Muscle of leg (tissue), 11 donors: ENCODE results near the gene CYTIP. TPM values are rescaled to one million over a fixed set of nuclear protein-coding genes. Genes with fewer than 3 reads are reported as not detected.

Source experiments
- DNase-seq: peaks from one replicate; pipeline ENCODE4 v3.0.0; 2013
- H3K27ac ChIP-seq: one replicate; pipeline ENCODE4 v1.5.1; 2013; ENCODE audit warnings: mild to moderate bottlenecking, low read length, control low read depth
- H3K27me3 ChIP-seq: one replicate; pipeline ENCODE4 v1.6.1; 2013; ENCODE audit warnings: low read length; ENCODE audit not compliant: control insufficient read depth, insufficient read depth
- H3K36me3 ChIP-seq: one replicate; pipeline ENCODE4 v1.6.1; 2013; ENCODE audit warnings: low read length; ENCODE audit not compliant: control insufficient read depth, insufficient read depth
- H3K4me1 ChIP-seq: one replicate; pipeline ENCODE4 v1.6.1; 2013; ENCODE audit warnings: low read length; ENCODE audit not compliant: control insufficient read depth, insufficient read depth
- H3K4me3 ChIP-seq: one replicate; pipeline ENCODE4 v1.5.1; 2013; ENCODE audit warnings: low read length, control low read depth
- H3K9me3 ChIP-seq: replicated peaks from 2 replicates; pipeline ENCODE4 v1.6.1; 2013; ENCODE audit warnings: low read depth, low read length; ENCODE audit not compliant: control insufficient read depth
- WGBS: methylation state at CpG from one replicate; pipeline ENCODE4 v1.1.5; 2013; ENCODE audit warnings: missing lambda C conversion rate; ENCODE audit not compliant: insufficient coverage; 5-methylcytosine and 5-hydroxymethylcytosine counted together
- polyA plus RNA-seq, 8 donors: library from polyadenylated mRNA; unstranded; fragments of 120-200 nt; gene quantifications; one replicate each; pipeline versions ENCODE4 v1.2.1 to v1.2.3, GENCODE V29; 2013; ENCODE audit warnings: inconsistent platforms in 1 of 8, low replicate concordance in 1 of 8; ENCODE audit not compliant: insufficient read length in 8 of 8, insufficient read depth in 1 of 8
- total RNA-seq: library from RNA; stranded (reverse); fragments of 120-200 nt; gene quantifications from one replicate; pipeline ENCODE4 v1.2.4, GENCODE V29; 2013

CYTIP gene
- total and polyA plus RNA-seq, 9 donors, result 0.43 to 3.5 (median 0.87) TPM

DNA sequence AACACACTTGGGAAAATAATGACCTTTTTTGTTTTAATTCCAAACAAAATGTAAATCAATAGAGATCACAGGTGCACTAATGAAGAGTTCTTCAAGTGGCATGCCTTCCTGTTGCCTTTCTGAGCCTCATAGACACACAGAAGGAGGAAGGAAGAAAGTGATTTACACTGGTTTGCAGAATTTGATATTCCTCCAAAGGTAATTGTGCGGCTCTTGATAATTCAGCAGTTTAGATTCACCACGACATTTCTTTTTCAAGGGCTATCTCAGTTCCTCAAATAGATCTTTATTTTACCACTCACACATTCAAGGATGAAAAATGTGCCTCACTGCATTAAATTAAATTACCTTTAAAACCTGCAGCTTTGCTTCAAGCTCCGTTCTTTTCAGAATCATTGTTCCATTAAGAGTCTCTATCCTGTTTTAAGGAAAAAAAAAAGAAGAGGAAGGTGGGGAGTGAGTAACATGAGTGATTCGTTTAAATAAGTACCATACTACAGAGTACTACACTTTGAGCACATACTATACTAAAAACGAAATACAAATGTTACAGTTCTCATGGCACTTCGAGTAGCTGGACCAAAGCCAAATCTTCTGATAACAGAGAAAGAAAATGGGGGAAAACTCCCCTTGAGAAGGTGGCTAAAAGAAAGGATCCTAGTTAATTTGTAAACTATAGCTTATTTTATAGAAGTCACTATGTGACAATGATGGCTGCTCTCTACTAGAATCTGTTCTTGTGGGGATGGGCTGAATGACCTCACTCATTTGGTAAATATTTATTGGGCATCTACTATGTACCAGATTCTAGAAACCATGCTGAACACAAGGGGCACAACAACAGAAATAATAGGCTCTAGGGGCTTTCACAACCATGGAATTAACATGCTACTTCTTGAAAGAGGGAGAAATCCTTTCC lies 16.6 kb downstream of the CYTIP start:
- H3K36me3 ChIP-seq, result no peaks in the 10 kb centered on the region
- no peaks in the 10 kb centered on the region for H3K9me3 ChIP-seq
- H3K4me3 ChIP-seq, result no peak overlapping the region
- no peak overlapping the region for H3K27ac ChIP-seq
- H3K27me3 ChIP-seq, result no peaks in the 10 kb centered on the region
- peaks cover 8% of the 10 kb centered on the region for H3K4me1 ChIP-seq
- WGBS, result 88% methylated on average over 2 of the region's 6 CpGs
- no peak for DNase-seq

DNA sequence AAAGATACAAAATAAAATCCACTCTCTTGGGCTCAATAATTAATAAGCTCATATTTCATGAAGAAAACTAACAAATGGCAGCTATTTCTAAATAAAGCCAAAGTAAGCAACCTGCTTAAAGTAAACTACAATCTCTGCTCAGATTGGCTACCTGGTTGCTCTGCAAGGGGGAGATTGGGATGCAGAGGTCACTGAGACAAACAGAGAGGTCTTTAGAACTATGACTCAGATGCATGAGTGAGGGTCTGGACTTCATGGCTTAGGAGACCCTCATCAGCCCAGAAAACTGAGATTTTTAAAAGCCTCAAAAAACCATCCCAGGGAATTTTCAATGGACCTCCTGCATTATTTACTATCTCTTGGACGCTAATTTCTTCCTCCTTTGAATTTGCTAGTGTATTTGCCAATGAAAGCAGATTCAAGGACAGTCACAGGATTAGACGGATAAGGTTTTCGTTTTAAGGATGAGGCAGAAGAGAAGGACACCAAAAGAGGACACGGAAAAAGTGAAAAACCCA lies 17.4 kb downstream of the CYTIP start:
- no CpG with 5 or more reads among the region's 4 CpGs for WGBS
- Histone ChIP-seq H3K36me3 (no peaks in the 10 kb centered on the region), H3K9me3 (no peaks in the 10 kb centered on the region), H3K4me3 (no peak overlapping the region), H3K27me3 (no peaks in the 10 kb centered on the region), H3K4me1 (peaks cover 8% of the 10 kb centered on the region), H3K27ac (no peak overlapping the region)
- no peak for DNase-seq

DNA sequence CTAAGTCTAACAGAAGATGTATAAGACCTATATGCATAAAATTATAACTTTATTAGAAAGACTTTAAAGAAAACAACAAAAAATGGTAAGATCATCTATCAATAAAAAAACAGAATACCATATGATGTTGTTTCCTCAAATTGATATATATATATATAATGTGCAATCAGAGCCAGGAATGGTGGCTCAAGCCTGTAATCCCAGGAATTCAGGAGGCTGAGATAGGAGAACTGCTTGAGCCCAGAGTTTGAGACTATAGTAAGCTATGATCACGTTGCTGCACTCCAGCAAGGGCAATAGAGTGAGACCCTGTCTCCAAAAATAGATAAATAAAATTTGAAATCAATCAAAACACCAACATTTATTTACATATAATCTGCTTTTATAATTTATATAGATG lies 19.5 kb downstream of the CYTIP start:
- H3K36me3 ChIP-seq, result no peaks in the 10 kb centered on the region
- whole genome bisulfite sequencing, result no CpG with 5 or more reads among the region's 1 CpG
- no peaks in the 10 kb centered on the region for H3K27me3 ChIP-seq

DNA sequence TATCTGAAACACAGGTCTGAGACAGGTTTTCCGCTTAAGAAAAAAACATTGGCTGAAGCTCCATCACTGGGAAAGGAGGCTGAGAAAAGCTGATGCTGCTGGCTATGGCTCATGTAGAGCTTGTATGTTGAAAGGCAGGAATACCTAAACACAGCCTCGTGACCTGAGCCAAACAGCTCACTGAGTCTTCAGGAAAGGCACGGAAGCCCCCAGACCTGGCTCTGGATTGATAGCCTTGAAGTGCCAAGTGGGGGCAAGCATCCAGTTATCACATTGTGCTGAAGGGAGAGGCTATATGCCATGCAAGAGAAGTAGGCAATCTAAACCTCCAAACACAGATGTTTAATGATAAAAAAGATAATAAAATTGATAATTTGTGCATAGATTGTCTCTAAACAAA lies 21.9 kb downstream of the CYTIP start:
- Histone ChIP-seq H3K4me3 (no peak overlapping the region), H3K36me3 (no peaks in the 10 kb centered on the region), H3K27me3 (no peaks in the 10 kb centered on the region), H3K4me1 (no peaks in the 10 kb centered on the region), H3K9me3 (no peaks in the 10 kb centered on the region), H3K27ac (no peak overlapping the region)
- no peak for DNase-seq
- no CpG with 5 or more reads among the region's 3 CpGs for WGBS

More for the DNA sequence above, 19.5 kb downstream of the CYTIP start:
- H3K27ac ChIP-seq, result no peak overlapping the region
- no peak for DNase-seq
- no peak overlapping the region for H3K4me3 ChIP-seq
- H3K4me1 ChIP-seq, result peaks cover 6% of the 10 kb centered on the region
- no peaks in the 10 kb centered on the region for H3K9me3 ChIP-seq

DNA sequence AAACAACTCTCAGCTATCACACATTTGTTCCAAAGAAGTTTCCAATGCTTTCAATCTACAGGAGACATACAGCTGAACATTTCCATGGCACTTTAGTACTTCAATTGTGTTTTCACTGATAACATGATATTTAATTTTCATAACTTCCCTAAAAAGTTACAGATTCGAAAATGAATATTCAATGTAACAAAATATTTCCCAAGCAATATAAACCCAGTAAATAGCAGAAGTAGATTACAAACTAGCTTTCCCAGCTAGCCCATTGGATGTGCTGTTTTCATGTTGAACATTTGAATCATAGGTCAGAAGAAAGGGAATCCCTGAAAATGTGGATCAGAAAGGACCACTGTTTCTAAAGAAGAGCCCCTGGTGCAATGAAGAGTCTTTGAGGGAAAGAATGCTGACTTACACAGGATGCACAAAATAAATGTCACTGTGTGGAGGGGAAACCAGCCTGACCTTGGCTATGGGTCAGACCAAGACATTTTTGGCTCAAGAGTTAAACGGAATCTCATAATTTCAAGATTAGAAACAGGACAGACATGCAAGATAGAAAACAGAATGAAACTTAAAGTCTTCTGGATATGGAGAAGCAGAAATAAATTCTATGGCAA lies 22.5 kb downstream of the CYTIP start:
- Histone ChIP-seq H3K9me3 (no peaks in the 10 kb centered on the region), H3K27me3 (no peaks in the 10 kb centered on the region), H3K4me1 (no peaks in the 10 kb centered on the region), H3K27ac (peak overlapping the region; percentile 59), H3K4me3 (no peak overlapping the region), H3K36me3 (no peaks in the 10 kb centered on the region)
- WGBS, result no CpG with 5 or more reads among the region's 2 CpGs
- DNase-seq, result no peak

DNA sequence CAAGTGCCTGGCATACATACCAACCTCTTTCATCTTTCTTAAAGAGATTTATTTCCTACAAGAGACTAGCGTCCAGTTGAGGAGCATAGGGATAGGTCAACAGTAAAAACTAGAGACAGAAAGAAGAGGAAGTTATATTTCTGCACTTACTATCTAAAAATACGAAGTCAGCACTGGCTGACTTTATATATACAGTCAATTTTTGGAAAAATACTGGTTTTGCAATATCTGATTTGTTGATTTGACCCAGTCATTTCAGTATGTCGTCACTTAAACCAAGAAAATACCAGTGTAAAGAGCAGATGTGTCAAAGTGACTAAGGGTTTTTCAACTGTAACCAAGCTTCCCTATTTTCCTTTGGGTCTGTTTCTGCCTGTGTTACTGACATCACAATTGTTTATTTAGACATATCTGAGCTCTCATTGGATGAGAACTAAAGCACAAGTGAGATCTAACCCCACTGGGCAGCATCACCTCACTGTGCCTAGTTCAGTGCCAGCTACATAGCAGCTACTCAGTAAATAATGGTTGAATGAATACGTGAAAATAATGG lies 23.0 kb downstream of the CYTIP start:
- no CpG with 5 or more reads among the region's 4 CpGs for WGBS
- Histone ChIP-seq H3K36me3 (no peaks in the 10 kb centered on the region), H3K4me1 (peaks cover under 1% of the 10 kb centered on the region), H3K9me3 (no peaks in the 10 kb centered on the region), H3K4me3 (no peak overlapping the region), H3K27ac (peak overlapping the region; percentile 59), H3K27me3 (no peaks in the 10 kb centered on the region)
- DNase-seq, result peak; percentile 68

DNA sequence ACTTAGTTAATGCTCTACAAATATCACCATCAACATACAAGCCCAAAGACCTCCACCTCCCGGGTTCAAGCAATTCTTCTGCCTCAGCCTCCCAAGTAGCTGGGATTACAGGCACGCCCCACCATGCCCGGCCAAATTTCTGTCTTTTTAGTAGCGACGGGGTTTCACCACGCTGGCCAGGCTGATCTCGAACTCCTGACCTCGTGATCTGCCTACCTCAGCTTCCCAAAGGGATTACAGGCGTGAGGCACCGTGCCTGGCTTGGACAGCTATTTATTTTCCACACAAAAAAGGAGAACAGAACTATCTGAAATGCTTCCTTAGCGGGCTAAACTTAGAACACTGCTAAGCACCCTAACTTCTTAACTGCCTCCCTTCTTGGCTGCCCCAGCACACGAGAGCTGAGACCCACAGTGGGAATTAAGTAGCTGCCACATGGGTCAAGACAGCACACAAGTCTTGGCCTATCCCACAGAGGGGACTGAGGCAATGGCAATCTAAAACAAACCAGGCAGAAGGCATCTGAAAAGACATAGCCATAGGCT lies 24.8 kb downstream of the CYTIP start:
- no peak for DNase-seq
- Histone ChIP-seq H3K27ac (no peak overlapping the region), H3K9me3 (no peaks in the 10 kb centered on the region), H3K36me3 (no peaks in the 10 kb centered on the region), H3K4me1 (peaks cover 4% of the 10 kb centered on the region), H3K4me3 (no peak overlapping the region), H3K27me3 (no peaks in the 10 kb centered on the region)
- WGBS, result 75% methylated on average over 11 of the region's 12 CpGs

DNA sequence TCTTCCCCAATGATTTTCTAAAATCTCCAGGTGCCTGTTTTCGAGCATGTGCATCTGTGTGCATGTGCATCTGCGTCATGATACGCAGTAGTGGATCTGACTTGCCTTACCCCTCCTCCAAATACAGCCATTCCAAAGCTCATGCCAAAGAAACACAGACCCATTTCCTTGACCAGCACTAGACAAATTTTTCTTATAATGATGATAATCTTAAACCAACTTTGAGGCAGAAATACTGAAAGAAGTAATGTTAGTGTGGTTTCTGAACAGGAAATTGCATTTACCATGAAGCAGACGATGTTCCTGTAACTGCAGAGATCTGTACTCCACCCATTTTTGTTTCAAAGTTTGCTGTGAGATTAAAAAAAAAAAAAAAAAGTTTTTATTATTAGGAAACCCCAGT lies 25.6 kb downstream of the CYTIP start:
- no peak for DNase-seq
- peaks cover 4% of the 10 kb centered on the region for H3K4me1 ChIP-seq
- H3K36me3 ChIP-seq, result no peaks in the 10 kb centered on the region
- no peaks in the 10 kb centered on the region for H3K9me3 ChIP-seq
- WGBS, result 40% methylated on average over 1 of the region's 4 CpGs
- no peaks in the 10 kb centered on the region for H3K27me3 ChIP-seq
- H3K27ac ChIP-seq, result no peak overlapping the region
- H3K4me3 ChIP-seq, result no peak overlapping the region

DNA sequence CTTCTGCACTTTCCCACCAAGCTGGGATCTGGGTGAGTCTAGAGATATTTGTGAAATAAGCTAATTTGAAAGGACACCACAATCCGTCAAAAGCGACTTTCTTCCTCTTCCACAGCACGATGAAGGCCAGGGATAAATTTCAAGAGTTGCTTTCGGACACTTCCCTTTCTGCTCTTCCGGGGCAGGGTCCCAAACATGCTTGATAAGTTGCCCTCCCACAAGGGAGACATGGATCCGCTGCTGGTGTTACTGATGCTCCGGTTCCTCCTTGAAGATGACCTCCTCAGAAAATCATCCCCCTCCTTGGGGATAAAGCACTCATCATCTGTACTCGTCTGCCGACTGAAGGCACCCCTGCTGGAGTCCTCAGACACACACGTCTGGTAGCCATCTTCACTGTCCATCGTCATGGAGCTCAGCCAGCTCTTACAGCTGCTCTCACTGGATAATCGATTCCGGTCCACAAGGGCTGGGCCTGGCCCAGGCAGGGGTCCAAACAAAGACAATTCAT lies 28.2 kb downstream of the CYTIP start:
- H3K9me3 ChIP-seq, result no peaks in the 10 kb centered on the region
- H3K4me1 ChIP-seq, result peaks cover 4% of the 10 kb centered on the region
- H3K4me3 ChIP-seq, result no peak overlapping the region
- no peak overlapping the region for H3K27ac ChIP-seq
- no peaks in the 10 kb centered on the region for H3K36me3 ChIP-seq
- WGBS, result 37% methylated on average over 7 of the region's 13 CpGs
- DNase-seq, result no peak
- no peaks in the 10 kb centered on the region for H3K27me3 ChIP-seq

DNA sequence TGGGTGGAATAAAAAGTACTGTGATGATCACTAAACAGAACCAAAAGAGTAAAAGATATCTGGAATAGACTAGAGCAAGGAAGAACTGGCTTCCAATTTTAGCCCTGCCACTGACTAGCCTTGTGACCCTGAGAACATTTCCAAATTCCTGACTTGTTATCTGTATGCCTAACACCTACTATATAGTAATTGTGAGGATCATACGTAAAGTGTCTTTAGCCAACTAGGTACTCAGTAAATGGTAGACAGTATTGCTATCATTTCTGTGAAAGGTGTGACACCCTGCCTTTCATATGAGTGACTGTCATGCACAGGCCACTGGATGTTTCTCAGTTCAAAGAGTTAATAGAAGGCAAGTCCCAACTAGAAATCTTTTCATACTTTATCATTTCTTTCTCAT lies 29.8 kb downstream of the CYTIP start:
- DNase-seq, result no peak
- H3K4me3 ChIP-seq, result no peak overlapping the region
- no peaks in the 10 kb centered on the region for H3K27me3 ChIP-seq
- no CpG with 5 or more reads among the region's 1 CpG for WGBS
- no peaks in the 10 kb centered on the region for H3K36me3 ChIP-seq
- peaks cover 4% of the 10 kb centered on the region for H3K4me1 ChIP-seq
- H3K27ac ChIP-seq, result no peak overlapping the region
- no peaks in the 10 kb centered on the region for H3K9me3 ChIP-seq
